VCaP (cell line): ENCODE measurements around the gene MORC4.

Experiments
- H3K27ac ChIP-seq: fragments of 450-650 bp; 2 replicates; pipeline ENCODE4 v1.5.1; 2017
- CTCF ChIP-seq: fragments of 450-650 bp; conservative IDR thresholded peaks from 2 replicates; pipeline ENCODE4 v1.5.1; 2017; ENCODE audit warnings: mild to moderate bottlenecking, moderate library complexity

MORC4 gene

GRCh38 chrX:106928227-106928626 is 71.8 kb downstream of the MORC4 start:
- H3K27ac ChIP-seq, result no peak overlapping the region
- no peak for TF ChIP-seq CTCF

- TF ChIP-seq CTCF, result no peak
- H3K27ac ChIP-seq, result no peak overlapping the region
Measured at GRCh38 chrX:106927700-106928099, 72.3 kb downstream of the MORC4 start.

GRCh38 chrX:106927023-106927422 is 73.0 kb downstream of the MORC4 start:
- H3K27ac ChIP-seq, result no peak overlapping the region
- TF ChIP-seq CTCF, result no peak

- no peak overlapping the region for H3K27ac ChIP-seq
- TF ChIP-seq CTCF, result no peak
Measured at GRCh38 chrX:106921637-106922036, 78.4 kb downstream of the MORC4 start.

- no peak within 1 kb of the TSS for H3K27ac ChIP-seq
- TF ChIP-seq CTCF, result no peak
Measured at GRCh38 chrX:106919932-106920452, 80.0 kb downstream of the MORC4 start, which contains the start of gene CLDN2. Gene CLDN2 (plus strand): TSS chrX:106920402. CDS start chrX:106928229, 7,827 bp downstream.

- H3K27ac ChIP-seq, result no peak overlapping the region
- no peak for TF ChIP-seq CTCF
Measured at GRCh38 chrX:106917830-106918500, 82.0 kb downstream of the MORC4 start.

- H3K27ac ChIP-seq, result no peak overlapping the region
- TF ChIP-seq CTCF, result no peak
Measured at GRCh38 chrX:106912864-106913263, 87.1 kb downstream of the MORC4 start.
